IPS-NIHi7 (cell line): ENCODE measurements around the gene SMIM26.
"Not testable (repeated sequence)": the region's sequence is repeated elsewhere in the genome, so short reads cannot be mapped to it uniquely, and the experiment has no call there.

Experiments
- DNase-seq: peaks from one replicate; pipeline ENCODE4 v3.0.0; 2012; ENCODE audit warnings: mixed read lengths; ENCODE audit errors: extremely low spot score

Gene SMIM26

DNA sequence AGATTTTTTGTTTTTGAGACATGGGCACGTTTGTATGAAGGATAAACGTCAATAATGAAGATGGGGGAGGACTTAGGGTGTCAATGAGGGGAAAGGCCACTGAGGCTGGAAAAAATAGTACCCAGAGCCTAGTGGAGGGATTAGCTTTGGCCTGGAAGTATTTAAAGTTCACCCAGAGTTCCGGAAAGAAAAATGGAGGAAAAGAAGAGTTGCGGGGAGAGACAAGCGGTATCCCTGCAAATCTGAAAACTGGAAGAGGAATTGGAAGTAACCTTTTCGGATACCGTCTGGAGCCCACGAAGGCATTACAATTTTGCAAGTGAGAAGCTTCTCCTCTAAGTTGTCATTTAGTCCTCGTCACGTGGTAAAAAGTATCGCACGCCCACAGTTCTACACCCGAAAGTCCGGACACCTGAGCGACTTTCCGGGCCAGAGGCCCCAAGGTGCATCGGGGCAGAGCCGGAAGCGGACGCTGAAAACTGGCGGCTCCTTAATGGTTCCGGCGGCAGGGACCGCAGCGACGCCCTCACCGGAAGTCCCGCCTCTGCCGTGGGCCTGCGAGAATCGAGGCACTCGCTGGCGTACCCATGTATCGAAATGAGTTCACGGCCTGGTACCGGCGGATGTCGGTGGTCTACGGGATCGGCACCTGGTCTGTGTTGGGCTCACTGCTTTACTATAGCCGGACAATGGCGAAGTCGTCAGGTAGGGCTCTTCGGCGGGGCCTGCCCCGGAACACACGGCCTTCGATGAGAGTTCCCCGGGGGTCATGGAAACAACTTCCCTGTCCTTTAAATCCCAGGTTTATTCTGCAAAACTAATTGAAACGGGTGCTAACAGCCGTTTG lies at the start of gene SMIM26:
TSS of gene SMIM26 (plus strand) at position 541 of the 847 bp plus-strand sequence. CDS start at position 588, 47 bp downstream.
- peak; percentile 97 for DNase-seq

GRCh38 chr20:18522066-18522465 lies 45.2 kb upstream of the SMIM26 start:
- not testable (repeated sequence) for DNase-seq

- DNase-seq = no peak
Measured at GRCh38 chr20:18523066-18523465, 44.2 kb upstream of the SMIM26 start.

GRCh38 chr20:18524646-18525045 lies 42.6 kb upstream of the SMIM26 start:
- no peak for DNase-seq

- DNase-seq = not testable (repeated sequence)
Measured at GRCh38 chr20:18526761-18527160, 40.5 kb upstream of the SMIM26 start.

DNA sequence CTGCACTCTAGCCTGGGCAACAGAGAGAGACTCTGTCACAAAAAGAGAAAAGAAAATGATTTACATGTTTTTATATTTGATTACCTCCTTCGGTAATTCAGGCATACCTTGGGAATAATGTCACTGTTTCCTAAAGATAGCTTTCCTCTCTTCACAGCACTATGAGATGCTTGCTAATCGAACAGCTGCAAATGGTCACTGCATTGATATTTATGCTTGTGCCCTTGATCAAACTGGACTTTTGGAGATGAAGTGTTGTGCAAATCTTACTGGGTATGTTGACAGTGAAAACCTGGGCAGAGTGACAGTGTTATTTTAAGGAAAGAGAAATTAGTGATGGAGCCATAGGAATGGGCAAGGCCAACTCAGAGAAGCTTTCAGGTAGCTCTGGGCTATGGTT lies 39.9 kb upstream of the SMIM26 start:
- no peak for DNase-seq

DNA sequence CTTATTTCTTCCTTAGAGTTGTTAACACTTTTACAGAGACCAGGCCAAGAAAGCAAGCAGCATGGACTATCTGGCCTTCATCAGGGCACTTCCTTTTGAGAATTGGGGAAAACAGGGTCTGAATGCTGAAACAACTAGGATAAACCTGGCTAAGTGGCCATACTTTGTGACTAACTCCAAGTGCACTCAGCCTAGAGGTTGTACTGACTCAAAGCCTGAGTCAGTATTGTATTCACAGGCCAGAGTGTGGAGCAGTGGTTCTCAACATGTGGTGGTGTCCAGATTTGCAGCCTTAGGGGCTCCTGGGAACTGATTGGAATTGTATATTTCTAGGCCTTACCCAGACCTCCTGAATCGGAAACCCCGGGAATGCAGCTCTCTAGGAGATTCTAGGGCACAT lies 39.4 kb upstream of the SMIM26 start:
- no peak for DNase-seq

DNA sequence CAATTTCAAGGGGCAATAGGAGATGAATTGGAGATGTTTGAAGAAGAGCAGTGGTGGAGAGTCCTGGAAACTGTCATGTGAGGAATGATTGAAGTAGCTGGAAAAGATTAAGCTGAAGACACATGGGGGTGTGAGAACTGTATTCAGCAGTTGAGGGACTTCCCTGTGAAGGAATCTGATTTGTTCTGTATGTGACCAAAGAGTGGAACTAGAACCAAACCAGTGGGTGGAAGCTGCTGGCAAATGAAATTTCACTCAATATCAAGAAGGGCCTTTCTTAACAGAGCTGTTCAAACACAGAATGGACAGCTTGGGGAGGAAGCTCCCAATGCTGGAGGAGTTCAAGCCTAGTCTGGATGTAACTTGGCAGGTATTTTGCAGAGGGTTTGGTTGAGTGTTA lies 38.2 kb upstream of the SMIM26 start:
- DNase-seq = no peak

- no peak for DNase-seq
Measured at GRCh38 chr20:18532626-18533025, 34.6 kb upstream of the SMIM26 start.

GRCh38 chr20:18533491-18533890 lies 33.7 kb upstream of the SMIM26 start:
- no peak for DNase-seq

- DNase-seq = no peak
Measured at GRCh38 chr20:18533978-18534644, 33.1 kb upstream of the SMIM26 start.

DNA sequence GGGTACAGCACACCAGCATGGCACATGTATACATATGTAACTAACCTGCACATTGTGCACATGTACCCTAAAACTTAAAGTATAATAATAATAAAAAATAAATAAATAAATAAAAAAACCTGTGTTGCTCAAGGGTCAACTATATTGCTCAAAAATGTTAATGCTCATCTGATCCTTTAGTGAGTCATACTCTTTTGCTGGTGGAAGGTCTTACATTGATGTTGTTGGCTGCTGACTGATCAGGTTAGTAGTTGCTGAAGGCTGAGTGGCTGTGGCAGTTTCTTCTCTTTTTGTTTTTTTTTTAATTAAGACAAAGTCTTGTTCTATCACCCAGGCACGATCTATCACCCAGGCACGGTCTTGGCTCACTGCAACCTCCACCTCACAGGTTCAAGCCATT lies 29.6 kb upstream of the SMIM26 start:
- DNase-seq = no peak

DNA sequence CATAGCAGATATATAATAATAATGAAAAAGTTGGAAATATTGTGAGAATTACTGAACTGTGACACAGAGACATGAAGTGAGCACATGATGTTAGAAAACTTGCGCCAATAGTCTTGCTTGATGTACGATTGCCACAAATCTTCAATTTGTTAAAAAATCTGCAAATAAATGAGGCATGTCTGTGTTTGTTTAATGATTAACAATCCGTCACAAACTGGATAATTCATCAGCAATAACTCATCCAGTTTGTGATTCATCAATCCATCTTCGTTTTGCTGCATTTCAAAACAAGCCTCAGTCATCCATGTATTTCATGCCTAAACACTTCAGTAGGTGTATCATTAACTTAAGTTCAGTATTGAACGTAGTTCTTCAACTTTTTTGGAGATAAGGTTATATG lies 25.5 kb upstream of the SMIM26 start:
- DNase-seq = no peak

GRCh38 chr20:18543216-18543615 lies 24.0 kb upstream of the SMIM26 start:
- DNase-seq = no peak

GRCh38 chr20:18543932-18544331 lies 23.3 kb upstream of the SMIM26 start:
- no peak for DNase-seq

DNA sequence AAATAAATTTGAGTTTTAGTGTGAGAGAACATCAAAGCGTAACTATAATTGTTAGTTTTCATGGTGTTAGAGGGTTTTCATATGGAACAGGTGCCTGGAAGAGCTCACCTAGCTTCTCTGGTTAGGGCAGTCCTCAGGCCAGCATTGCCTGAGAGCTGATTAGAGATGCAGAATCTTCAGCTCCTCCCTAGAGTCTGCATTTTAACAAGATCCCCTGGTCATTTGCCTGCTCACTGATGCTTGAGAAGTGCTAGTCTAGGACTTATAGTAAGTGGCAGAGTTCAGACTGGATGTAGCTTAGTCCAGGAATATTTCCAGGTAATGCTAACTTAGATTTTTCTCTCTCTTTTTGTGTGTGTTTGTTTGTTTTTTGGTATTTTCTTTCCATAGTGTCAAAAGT lies 21.7 kb upstream of the SMIM26 start:
- no peak for DNase-seq

DNA sequence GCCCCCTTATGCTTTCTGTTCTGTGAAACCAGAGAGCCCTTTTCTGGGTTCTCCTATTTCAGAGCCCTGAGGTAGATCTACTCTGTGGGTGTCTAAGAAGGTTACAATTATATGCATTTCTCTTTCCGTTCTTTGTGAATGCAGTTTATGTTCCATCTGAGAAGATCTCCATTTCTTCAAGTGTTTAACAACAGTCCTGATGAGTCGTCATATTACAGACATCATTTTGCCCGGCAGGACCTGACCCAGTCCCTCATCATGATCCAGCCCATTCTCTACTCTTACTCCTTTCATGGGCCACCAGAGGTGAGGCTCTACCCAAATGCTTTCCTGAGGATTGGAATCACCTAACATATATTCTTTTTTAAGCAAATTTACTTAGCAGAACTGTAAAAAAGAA lies 18.8 kb upstream of the SMIM26 start:
- no peak for DNase-seq

DNA sequence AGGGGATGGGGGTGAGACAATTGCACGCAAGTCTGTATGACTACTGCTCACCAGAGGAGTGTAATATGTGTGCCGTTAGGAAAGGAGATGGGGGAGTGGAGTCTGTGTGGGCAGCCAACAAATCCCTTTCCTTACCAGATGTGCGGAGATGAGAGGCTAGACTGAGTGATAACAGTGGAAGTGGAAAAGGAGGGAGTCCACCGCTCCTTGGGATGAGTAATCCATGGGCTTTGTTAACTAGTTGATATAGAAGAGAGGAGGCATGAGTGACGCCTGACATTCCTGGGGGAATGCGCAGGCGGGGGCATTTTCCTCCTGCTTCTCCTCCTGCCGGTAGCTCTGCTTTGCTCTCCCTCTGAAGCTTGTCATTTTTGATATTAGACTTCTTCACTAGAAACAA lies 13.5 kb upstream of the SMIM26 start:
- no peak for DNase-seq

DNA sequence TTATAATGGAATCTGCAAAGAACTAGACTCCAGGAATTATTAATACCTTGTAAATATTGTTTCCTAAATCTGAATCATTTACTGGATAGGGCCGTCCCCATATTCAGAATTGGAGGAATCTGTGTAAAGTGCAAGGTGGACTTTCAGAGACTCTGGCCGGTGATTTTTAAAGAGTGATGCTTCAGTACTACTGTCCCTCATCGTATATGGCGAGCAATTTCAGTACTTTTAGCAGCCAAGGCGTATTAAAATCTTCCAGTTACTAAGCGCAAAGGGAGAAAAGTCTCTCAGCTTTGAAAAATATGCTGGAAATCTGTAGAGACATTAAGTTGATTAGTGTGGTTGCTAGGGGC lies 483 bp downstream of the SMIM26 start:
- no peak for DNase-seq

GRCh38 chr20:18571009-18571408 lies 3.8 kb downstream of the SMIM26 start:
- no peak for DNase-seq

DNA sequence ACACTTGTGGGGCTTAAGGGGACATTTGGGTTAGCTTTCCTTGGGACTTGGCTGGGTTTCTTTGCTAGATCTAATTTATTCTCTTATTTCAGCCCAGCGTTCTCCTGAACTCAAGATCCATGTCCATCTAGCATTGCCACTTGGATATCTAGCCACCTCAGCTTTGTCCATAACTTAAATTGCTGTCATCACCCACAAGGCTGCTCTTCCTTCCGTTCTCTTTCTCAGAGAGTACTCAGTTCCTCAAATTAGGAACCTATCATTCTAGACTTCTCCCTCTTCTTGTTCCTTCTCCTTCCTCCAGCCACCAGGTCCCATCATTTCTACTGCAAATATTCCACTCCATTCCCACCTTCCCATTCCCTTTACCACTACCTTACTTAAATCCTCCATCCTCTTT lies 4.3 kb downstream of the SMIM26 start:
- DNase-seq = no peak

- no peak for DNase-seq
Measured at GRCh38 chr20:18577942-18578341, 10.7 kb downstream of the SMIM26 start.

- DNase-seq = no peak
Measured at GRCh38 chr20:18578581-18578980, 11.3 kb downstream of the SMIM26 start.
